Measurements from ENCODE around the gene GRIA3.

The GRIA3 gene

GRCh38 chrX:123184219-123184865 lies at the start of gene GRIA3:
Gene GRIA3 (plus strand): TSS chrX:123184278. CDS start chrX:123184536, 258 bp downstream.
- TF ChIP-seq ZFX (IDR thresholded peaks at IDR 0.05), result no peak
- no peak within 1 kb of the TSS for H3K27ac ChIP-seq

- TF ChIP-seq CTCF (conservative IDR thresholded peaks at IDR 0.05), result no peak
- TF ChIP-seq ZFX (IDR thresholded peaks at IDR 0.05), result no peak
Observed at GRCh38 chrX:123138473-123138872, 45.6 kb upstream of the GRIA3 start.

GRCh38 chrX:123140454-123140853 lies 43.6 kb upstream of the GRIA3 start:
- no peak overlapping the region for H3K27ac ChIP-seq
- no peak for TF ChIP-seq ZFX (IDR thresholded peaks at IDR 0.05)
- TF ChIP-seq CTCF (conservative IDR thresholded peaks at IDR 0.05), result no peak

More at GRCh38 chrX:123138473-123138872, 45.6 kb upstream of the GRIA3 start:
- H3K27ac ChIP-seq, result no peak overlapping the region

GRCh38 chrX:123140904-123141303 lies 43.2 kb upstream of the GRIA3 start:
- no peak overlapping the region for H3K27ac ChIP-seq
- TF ChIP-seq ZFX (IDR thresholded peaks at IDR 0.05) (no peak), CTCF (conservative IDR thresholded peaks at IDR 0.05) (no peak)

GRCh38 chrX:123153846-123154335 lies 30.2 kb upstream of the GRIA3 start:
- TF ChIP-seq CTCF (conservative IDR thresholded peaks at IDR 0.05), result no peak
- no peak for TF ChIP-seq ZFX (IDR thresholded peaks at IDR 0.05)

GRCh38 chrX:123155327-123155726 lies 28.8 kb upstream of the GRIA3 start:
- H3K27ac ChIP-seq, result no peak overlapping the region
- no peak for TF ChIP-seq CTCF (conservative IDR thresholded peaks at IDR 0.05)
- TF ChIP-seq ZFX (IDR thresholded peaks at IDR 0.05), result no peak

More at GRCh38 chrX:123153846-123154335, 30.2 kb upstream of the GRIA3 start:
- H3K27ac ChIP-seq, result no peak overlapping the region

GRCh38 chrX:123157586-123157985 lies 26.5 kb upstream of the GRIA3 start:
- no peak for TF ChIP-seq CTCF (conservative IDR thresholded peaks at IDR 0.05)
- no peak for TF ChIP-seq ZFX (IDR thresholded peaks at IDR 0.05)
- H3K27ac ChIP-seq, result no peak overlapping the region

- no peak overlapping the region for H3K27ac ChIP-seq
- TF ChIP-seq CTCF (conservative IDR thresholded peaks at IDR 0.05) (no peak), ZFX (IDR thresholded peaks at IDR 0.05) (no peak)
Observed at GRCh38 chrX:123159403-123159802, 24.7 kb upstream of the GRIA3 start.
